Ureter (tissue), 1 donor: Measurements from ENCODE around the gene MGAT5. TPM values are rescaled to one million over a fixed set of nuclear protein-coding genes. Genes with fewer than 3 reads are reported as not detected.

Experiments used
- DNase-seq: peaks from one replicate; pipeline ENCODE4 v3.0.0-alpha.2; 2020; ENCODE audit warnings: low spot score
- total RNA-seq: library from RNA; stranded (reverse); gene quantifications from one replicate; pipeline ENCODE4 v1.2.4, GENCODE V29; 2023
- donor health status: DM: yes; HTN: yes; CAD: no.

Gene MGAT5
- total RNA-seq, 1 donor from 2014 or later, result 56.3 TPM

DNA sequence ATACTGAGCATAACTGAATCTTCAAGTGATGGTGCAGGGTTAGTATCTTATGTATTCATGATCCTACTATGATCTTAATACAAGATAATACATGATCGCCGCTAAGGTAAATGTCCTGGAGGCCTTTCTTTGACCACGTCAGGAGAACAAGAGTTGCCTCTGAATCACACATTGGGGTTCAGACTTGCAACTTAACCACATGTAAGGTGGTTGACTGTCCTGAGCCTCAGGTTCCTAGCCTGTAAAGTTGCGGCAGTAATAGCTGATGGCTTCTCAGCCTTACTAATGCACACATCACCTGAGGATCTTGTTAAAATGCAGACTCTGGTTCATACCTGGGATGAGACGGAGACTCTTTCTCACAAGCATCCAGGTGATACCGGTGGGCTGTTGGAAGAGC is 112.5 kb downstream of the MGAT5 start:
- DNase-seq, result no peak

DNA sequence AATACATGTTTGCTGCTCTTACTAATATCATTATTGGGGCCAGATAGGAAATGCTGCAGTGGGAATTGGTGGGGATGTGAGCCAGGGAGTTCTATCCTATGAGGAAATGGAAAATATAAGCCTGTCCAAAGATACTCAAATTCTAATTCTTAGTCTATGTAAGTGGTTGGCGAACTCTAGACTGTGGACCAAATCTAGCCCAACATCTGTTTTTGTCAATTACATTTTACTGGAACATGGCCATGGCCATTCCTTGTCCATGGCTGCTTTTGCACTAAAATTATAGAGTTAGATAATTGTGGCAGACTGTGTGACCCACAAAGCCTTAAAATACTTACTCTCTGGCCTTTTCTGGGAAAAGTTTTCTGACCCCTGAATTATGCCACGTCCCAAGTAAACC is 113.3 kb downstream of the MGAT5 start:
- DNase-seq, result no peak

DNA sequence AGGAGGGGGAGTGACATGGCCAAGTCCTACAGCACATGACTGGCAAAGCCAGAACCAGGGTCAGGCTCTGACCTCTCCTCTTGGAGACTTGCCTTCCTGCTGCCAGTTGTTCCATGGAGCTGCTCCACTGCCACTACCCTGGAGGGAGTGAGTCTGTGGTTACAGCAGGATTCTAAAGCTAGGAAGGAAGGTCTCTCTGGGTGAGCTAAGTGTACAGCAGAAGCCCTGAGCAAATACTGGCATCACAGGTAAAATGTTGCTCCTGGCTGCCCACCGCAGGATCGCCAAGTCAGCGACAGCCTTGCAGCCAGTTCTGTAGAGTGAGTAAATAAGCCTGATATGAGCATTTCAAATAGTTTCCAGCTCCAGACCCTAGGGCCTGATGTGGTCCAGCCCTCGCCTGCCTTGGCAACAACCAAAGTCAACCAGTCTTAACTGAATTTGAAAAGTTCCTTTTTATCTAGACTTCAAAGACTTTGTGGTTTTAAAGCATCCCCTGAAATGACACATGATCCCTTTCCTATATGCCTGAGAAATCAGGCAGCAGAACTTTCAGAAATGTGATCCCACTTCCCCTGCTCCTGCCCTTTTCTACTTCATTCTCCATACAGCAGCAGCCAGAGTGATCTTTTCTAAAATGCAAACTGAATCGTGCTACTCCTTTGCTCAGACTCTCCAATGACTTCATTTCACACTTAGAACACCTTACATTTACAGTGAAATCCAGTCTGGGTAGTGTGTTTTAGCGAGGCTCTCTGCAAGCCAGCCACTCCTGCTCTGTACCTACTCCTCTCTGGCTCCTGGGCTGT is 114.3 kb downstream of the MGAT5 start:
- DNase-seq, result no peak

DNA sequence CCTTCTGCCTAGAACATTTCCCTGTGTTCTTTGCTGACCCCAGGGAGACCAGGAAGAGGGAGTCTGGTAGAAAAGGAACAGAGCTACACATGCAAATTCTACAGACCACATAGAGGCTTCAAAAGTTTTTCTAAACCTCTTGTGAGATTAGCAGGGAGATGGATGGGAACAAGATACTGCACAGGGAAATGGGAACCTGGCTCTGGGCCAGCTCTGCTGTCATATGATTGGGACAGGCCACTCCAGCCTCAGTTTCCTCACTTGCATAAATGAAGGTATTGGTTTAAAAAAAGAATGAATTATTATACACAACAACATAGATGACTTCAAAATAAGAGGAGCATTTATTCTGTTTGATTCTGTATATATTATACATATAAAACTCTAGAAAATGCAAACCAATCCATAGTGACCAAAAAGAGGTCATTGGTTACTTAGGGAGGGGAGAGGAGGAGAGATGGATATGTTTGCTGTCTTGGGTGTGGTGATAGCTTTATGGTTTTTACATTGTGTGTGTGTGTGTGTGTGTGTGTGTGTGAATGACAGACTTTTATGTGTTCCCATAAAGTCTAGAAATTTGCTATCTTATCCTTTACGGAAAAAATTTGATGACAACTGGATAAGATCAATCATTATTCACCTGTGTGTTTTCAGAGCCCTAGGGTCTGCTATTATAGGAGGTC is 115.5 kb downstream of the MGAT5 start:
- DNase-seq, result no peak

DNA sequence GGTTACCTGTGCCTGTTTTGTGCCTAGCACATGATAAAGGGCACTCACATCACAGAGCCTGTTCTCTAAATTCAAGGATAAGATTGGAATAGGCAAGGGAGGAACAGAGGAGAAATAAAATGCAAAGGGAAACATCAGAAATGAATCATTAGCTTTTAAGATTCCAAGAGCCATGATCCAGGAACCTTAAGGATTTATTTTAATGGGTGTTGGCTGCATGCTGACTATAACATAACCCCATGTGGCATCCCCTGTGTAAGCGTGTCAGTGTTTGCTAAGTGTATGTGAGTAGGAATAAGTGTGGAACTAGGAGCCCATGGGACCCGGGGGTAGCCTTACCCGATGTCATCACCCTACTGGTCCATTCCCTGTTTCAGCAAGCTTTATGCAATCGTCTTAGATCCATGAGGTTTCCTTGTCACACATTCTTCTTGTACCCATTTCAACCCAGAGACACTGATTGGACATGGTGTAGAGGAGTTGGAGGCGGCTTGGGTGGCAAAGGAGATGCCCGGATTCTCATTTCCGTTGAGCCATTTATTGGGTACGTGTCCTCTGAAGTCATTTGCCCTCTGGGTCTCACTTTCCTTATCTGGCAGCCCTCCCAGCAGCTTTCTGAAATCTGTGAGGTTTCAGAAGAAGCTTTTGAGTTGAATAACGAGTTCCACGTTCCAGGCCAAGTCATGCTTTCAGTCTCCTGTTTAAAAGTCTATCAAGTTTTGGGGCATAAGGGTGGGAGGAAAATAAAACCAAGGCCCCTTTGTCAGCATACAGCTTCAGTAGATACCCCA is 117.0 kb downstream of the MGAT5 start:
- no peak for DNase-seq

DNA sequence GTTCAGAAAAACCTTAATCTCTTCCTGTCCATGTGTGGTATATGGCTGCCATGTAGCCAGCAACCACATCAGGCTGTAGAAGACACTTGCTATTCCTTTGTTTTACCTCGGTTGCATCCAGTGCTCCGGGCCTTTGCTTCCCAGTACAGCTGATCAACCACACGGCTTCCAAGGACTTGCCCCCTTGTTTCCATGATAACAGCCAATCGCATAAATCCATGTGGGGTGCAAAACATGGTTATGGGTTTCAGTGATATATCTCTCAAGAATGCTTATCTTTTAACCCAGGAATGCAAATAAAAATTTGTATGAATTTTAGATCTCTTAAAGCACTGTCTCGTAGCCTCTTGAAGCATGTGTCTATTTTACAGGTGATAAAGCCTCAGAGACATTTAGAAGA is 118.3 kb downstream of the MGAT5 start:
- DNase-seq, result no peak

DNA sequence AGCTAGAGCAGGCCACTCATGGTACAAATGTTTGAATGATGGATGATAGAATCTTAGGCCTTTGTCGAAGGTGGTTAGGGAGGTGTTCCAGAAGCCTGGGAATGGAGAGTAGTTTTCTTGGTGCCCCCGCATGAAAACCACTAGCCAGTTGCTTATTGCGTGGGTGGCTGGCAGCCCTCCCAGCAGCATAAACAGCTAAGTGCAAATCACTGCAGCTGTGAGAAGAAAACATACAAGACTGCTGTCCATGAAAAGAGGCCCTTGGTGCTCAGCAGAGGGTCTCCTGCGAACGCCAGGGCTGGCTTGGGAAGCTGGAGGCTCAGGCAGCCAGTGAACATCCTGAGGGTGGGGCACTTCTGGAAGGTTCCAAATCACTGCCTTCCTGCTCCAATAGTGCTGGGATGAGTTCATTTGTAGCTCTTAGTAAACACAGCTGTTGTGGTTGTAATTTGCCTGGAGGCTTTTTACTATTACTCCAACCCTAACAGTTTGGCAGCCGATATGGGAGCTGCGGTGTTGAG is 118.8 kb downstream of the MGAT5 start:
- DNase-seq, result no peak

DNA sequence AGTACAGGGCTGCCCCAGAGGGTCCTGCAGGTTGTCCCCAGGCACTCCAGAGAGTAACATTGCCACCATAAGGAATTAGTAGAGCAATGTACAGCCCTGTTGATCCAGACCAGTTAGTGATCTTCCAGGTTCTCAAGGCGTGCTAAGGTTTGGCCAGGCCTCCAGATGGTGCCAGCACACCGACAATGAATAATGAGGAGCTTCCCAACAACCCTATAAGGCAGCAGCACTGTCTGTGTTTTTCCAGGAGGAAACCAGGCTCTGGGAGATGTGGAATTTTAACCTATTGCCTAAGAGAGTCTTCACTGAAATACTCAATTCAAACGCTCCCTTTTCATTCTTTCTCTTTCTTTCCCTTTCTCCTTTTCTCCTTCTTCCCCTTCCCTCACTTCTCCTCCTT is 122.1 kb downstream of the MGAT5 start:
- no peak for DNase-seq

DNA sequence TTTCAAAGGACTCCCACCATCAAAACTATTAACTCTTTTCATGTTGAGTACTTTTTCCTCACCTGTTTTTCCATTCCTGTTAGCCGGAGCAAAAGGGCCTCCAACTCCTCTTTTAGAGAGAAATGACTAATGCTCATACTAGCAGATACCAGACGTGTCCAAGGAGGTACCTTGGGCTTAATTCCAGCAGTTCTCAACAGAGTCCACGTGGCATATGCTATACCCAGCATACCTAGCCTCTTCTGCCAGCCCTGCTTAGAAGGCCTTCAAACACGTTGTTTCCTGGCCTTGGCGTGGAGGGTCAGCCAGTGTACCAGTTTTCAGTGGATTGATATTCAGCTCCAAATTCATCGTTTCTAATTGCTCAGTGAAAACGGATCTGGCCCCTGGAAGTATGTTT is 123.9 kb downstream of the MGAT5 start:
- no peak for DNase-seq

DNA sequence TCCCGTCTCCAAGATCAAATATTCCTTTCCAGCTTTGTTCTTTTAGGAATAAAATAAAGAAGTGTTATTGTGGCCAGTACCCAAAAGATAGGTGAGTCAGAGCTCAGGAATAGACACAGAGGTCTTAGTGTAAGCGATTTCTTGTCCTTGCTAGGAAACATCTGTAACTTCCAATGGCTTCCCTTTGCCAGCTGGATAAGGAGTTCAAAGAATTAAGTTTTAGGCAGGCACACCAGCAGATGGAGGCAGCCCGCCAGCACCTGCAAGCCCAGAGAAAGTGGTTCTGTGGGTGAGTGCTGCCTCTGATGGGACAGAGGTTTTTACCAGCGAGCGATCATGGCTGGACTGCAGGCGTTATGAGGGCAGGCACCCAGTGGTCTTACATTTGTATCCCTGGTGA is 125.4 kb downstream of the MGAT5 start:
- no peak for DNase-seq

DNA sequence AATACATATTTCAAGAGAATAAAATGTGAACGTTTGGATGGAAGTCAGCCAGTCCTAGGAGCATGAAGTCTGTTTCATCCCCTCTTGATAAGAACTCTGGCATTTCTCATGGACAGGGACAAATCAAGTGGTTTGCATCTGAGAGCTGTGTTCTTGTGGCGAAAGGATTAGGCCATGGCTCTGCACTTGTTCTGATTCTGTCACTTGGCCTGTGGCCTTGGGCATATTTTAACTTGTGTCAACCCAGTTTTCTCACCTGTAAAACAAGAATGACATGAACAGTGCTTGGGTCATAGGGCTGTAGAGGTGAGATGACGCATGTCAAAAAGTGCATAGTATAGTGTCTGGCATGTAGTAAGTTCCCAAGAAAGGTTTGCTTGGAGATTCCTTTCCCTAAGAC is 125.8 kb downstream of the MGAT5 start:
- DNase-seq, result no peak

DNA sequence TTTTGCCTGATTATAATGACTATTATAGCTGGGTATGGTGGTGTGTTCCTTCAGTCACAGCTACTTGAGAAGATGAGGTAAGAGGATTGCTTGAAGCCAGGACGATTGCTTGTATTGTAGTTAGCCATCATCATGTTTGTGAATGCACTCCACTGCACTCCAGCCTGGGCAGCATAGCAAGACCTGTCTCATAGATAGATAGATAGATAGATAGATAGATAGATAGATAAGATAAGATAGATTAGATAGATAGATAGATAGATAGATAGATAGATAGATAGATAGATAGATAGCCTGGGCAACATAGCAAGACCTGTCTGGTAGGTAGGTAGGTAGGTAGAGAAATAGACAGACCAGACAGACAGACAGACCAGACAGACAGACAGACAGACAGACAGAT is 127.3 kb downstream of the MGAT5 start:
- no peak for DNase-seq

DNA sequence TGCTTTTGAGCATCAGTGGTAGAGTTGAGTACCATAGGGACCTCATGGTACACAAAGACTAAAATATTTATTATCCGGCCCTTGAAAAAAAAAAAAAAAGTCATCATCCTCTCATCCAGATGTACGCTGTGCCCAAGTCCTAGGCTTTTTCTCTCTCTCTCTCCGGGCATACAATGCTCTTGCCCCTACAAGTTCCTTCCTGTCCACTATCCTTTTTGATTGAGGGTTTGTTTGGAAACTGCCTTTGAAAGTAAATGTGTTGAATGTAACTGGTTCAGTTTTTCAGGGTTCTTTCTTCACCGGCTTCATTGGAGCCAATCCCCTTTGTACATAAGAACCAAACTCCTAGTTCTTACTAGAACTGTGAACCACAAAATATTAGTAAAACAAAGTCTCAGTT is 130.3 kb downstream of the MGAT5 start:
- DNase-seq, result no peak

DNA sequence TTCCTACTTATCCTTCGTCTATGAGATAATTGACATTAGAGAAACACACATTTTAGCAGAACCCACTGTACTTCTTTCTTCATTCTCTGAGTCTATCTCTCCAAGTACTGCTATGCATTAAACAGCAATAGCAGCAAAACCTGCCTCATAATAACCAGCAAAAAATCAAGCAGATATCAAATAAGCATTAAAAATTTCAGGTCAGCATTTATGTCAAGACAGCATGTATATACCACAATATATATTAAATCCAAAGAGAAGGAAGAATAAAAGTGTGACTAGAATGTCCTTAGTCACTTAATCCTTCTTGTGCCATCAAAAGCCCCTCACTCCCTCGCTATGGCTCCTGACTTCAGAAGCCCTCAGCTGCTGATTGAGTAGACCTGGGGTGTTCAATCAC is 131.3 kb downstream of the MGAT5 start:
- DNase-seq, result no peak

DNA sequence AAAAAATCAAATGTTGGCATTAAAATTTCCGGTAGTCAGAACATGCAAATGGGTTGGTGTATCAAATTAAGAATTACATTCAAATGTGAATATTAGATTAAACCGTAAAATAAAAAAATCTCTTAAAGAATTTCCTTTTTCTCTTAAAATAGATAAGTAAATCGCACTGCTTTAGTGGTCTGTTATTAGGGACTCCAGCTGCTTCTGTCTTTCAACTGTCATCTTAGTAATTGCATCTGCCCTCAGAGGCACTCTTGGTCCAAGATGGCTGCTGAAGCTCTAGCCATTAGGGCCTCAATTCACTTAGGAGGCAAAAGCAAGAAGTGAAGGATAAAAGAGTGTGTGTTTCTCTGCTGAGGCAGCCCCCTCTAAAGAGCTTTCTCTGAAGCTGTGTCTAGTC is 132.4 kb downstream of the MGAT5 start:
- no peak for DNase-seq

DNA sequence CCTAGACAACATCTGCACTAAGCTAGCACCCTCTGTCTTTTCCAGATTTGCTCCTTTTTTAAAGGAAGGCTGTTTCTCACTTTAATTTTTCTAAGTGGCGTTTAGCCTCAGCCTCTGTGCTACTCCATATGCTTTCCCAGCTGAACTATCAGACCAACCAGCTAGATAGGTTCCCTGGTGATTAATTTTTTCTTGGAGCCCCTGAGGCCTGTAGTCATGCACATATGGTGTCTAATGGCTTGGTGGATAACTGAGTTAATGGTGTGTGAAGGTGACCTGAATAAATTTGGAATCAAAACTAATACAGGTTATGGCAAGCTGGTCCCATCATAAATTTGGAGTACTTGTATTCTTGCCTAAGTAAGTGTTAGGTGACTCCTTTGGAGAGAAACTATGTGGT is 135.5 kb downstream of the MGAT5 start:
- DNase-seq, result no peak

DNA sequence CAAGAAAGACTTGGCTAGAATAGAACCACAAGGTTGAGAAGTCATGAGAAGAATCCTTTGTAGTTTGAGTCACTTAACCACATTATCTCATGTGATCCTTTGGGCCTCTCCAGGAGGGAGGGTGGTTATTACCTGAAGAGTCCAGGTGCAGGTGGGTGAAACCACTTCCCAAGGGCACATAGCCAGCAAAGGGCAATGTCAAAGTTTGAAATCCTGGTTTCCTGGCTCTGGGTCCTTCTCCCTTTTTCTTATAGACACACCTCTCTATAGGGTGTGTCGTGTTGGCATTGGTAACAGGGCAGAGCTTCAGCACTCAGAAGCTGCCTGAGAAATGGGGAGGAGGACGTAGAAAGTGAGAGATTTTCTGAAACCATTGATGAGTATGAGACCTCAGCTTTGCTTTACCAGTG is 137.9 kb downstream of the MGAT5 start:
- DNase-seq, result no peak

DNA sequence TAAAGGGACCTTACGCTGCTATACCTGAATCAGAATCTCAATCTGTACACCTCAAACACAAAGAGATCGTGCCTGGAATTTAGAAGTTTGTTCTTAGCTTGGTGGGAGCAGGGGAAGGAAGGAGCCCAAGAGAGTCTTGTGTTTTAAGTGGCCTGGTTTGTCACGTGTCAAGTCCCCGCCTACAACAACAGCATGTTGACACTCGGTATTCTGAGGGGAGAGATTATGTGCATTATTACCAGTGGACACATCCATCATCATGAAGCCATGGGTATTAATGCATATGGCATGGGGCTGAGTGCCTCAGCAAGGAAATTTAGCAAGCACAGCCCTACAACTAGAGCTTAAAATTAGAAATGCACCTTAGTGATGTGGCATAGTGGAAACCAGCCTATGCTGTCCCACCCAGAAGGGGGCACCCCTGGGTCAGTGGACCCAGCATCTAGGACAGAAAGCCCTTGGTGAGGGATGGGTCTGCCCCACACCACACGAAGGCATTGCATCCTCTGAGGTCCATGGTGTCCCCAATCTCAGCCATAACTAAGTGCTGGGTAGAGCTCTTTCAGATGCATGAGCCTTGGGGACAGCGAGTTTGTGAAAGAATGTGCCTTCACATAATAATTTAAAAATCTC is 138.7 kb downstream of the MGAT5 start:
- DNase-seq, result no peak

DNA sequence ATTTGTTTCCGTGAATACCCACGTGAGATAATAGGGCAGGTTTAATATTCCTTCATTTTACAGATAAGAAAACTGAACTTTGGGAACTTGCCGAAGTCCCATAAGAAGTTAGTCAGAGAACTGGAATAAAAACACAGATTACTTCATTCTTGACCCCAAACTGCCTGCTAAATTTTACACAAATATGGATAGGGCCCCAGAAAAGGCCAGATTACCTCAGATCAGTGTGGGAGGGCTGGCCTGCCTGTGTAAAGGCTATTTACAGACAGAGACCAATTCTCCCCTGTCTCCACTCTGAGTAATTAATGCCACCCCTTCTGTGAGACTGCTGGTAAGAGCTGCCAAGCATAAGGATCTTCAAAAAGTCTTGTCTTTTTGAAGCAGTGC is 139.2 kb downstream of the MGAT5 start:
- no peak for DNase-seq

DNA sequence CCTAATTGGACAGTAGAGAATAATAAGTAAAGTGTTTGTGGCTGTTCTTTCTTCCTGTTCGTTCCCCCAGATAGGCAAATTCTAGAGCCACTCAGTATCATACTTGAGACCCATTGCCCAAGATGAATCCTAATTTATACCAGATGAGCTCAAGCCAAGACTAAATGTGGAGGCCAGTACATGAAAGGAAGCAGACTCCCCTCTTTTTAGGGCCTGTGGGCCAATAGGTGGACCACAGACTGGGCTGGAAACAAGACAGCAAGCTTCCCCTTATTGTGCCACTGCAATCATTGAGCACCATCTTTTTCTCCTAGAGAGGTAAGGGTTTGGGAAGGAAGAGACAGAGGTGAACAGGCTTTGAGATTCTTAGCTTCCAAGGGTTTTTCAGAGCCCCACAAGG is 141.9 kb downstream of the MGAT5 start:
- no peak for DNase-seq

DNA sequence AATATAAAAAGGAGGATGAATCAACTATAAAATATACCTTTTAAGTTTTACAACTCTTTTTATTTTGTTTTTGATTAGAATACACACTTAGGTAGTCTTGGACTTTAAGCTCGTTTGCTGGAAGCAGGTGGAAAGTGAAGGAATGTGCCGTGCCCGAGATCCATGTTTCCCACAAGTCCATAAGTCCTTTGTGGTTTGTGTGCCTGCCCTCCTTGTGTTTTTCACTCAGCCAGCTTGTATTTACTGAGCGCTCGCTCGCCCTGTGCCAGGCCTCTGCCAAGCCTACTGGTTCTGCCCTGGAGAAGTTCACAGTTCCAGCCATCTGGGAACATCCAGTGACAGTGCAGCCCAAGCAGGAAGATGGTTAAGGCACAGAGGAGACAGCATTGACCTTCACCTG is 142.6 kb downstream of the MGAT5 start:
- no peak for DNase-seq
